PC-9 (cell line): ENCODE results near the gene ZDHHC8. TPM values are rescaled to one million over a fixed set of nuclear protein-coding genes. Genes with fewer than 3 reads are reported as not detected.

Source experiments
- BruUV-seq: library from RNA; stranded (reverse); fragments of 400-500 nt; replicated peaks from 2 replicates; lab custom pipeline; 2021; lab: Mats Ljungman, UMichigan
- CTCF ChIA-PET: fragments of 300-600 bp; sonication (Branson Sonifier 250); formaldehyde crosslinking; loops from one replicate; lab custom pipeline; 2022; ENCODE audit warnings: antibody characterized with exemption; lab: Charles Lee
- POLR2A ChIA-PET: fragments of 300-600 bp; sonication (Branson Sonifier 250); formaldehyde crosslinking; loops from one replicate; lab custom pipeline; 2022; ENCODE audit warnings: antibody characterized with exemption; ENCODE audit not compliant: unreplicated experiment; lab: Charles Lee
- DNase-seq, 2 experiments: peaks; one replicate each; pipeline versions ENCODE4 v3.0.0 to v3.0.0-alpha.2; 2015 to 2022; ENCODE audit warnings: mixed read lengths in 1 of 2
- H2AFZ ChIP-seq: fragments of 200-600 bp; sonication (generic); 2 replicates; pipeline ENCODE4 v1.8.1; 2017; ENCODE audit warnings: antibody characterized with exemption
- H3F3A ChIP-seq: fragments of 200-600 bp; sonication (generic); 2 replicates; pipeline ENCODE4 v1.8.1; 2017; ENCODE audit warnings: antibody characterized with exemption, mild to moderate bottlenecking, low read depth; ENCODE audit not compliant: insufficient read depth
- H3K27ac ChIP-seq: fragments of 200-600 bp; sonication (generic); 2 replicates; pipeline ENCODE4 v1.6.1; 2016; ENCODE audit warnings: mixed run types
- H3K27me3 ChIP-seq: fragments of 200-600 bp; sonication (generic); 2 replicates; pipeline ENCODE4 v1.6.1; 2016; ENCODE audit warnings: low read depth, mixed run types; ENCODE audit not compliant: insufficient read depth
- H3K36me3 ChIP-seq: fragments of 200-600 bp; sonication (generic); 2 replicates; pipeline ENCODE4 v1.6.1; 2016; ENCODE audit warnings: low read depth, mixed run types
- H3K4me1 ChIP-seq: fragments of 200-600 bp; sonication (generic); replicated peaks from 2 replicates; pipeline ENCODE4 v1.6.1; 2016; ENCODE audit warnings: mixed run types; ENCODE audit not compliant: insufficient read depth
- H3K4me2 ChIP-seq: fragments of 200-600 bp; sonication (generic); 2 replicates; pipeline ENCODE4 v1.6.1; 2017; ENCODE audit warnings: mixed run types
- H3K4me3 ChIP-seq: fragments of 200-600 bp; sonication (generic); 2 replicates; pipeline ENCODE4 v1.6.1; 2016; ENCODE audit warnings: mixed run types
- H3K79me2 ChIP-seq: fragments of 200-600 bp; sonication (generic); 2 replicates; pipeline ENCODE4 v1.6.1; 2017; ENCODE audit warnings: low read depth, mixed run types
- H3K9me2 ChIP-seq: fragments of 200-600 bp; sonication (generic); 2 replicates; pipeline ENCODE4 v1.8.1; 2017; ENCODE audit warnings: mild to moderate bottlenecking; ENCODE audit not compliant: insufficient read depth
- H3K9me3 ChIP-seq: fragments of 200-600 bp; sonication (generic); 2 replicates; pipeline ENCODE4 v1.8.1; 2016; ENCODE audit warnings: low read depth; ENCODE audit not compliant: insufficient read depth
- H4K20me1 ChIP-seq: fragments of 200-600 bp; sonication (generic); 2 replicates; pipeline ENCODE4 v1.8.1; 2017; ENCODE audit not compliant: insufficient read depth
- CTCF ChIP-seq: fragments of 200-600 bp; sonication (generic); conservative IDR thresholded peaks from 2 replicates; pipeline ENCODE4 v1.6.1; 2017; ENCODE audit warnings: mixed run types, antibody characterized with exemption, mild to moderate bottlenecking, moderate library complexity
- EZH2 ChIP-seq: fragments of 200-600 bp; sonication (generic); IDR thresholded peaks from 2 replicates; pipeline ENCODE4 v1.8.0; 2017; ENCODE audit warnings: antibody characterized with exemption, low read depth
- intact Hi-C: fragments of 100-400 bp; cut with micrococcal nuclease; formaldehyde crosslinking; loops from one replicate; pipeline ENCODE4 v1.10.0; 2022; ENCODE audit not compliant: unreplicated experiment
- total RNA-seq: library from RNA; stranded (reverse); gene quantifications from 2 replicates; pipeline ENCODE4 v1.2.3, GENCODE V29; 2021

The ZDHHC8 gene
- total RNA-seq, 1 experiment from 2014 or later: 34.4 TPM

- Histone ChIP-seq H3K9me3 (no peaks in the 10 kb centered on the region), H4K20me1 (no peaks in the 10 kb centered on the region), H3K9me2 (no peaks in the 10 kb centered on the region), H3K79me2 (no peaks in the 10 kb centered on the region), H3K4me2 (no peak within 1 kb of the TSS), H3F3A (no peaks in the 10 kb centered on the region), H3K36me3 (no peaks in the 10 kb centered on the region), H3K4me1 (no peaks in the 10 kb centered on the region), H2AFZ (no peak within 1 kb of the TSS), H3K27ac (no peak within 1 kb of the TSS), H3K4me3 (no peak within 1 kb of the TSS), H3K27me3 (no peaks in the 10 kb centered on the region)
- CTCF ChIA-PET: interaction anchor here (0.6 kb wide), 1 partner anchor 463 kb away, joined by 4 read pairs; no protein-coding TSS in a partner anchor
- intact Hi-C loops: loop anchor here (10.0 kb wide), 2 partner anchors 304 to 544 kb away; no protein-coding TSS in a partner anchor
- POLR2A ChIA-PET: no interaction called here
- DNase-seq: no peak
- no peak for TF ChIP-seq CTCF
- TF ChIP-seq EZH2: no peak
- BruUV-seq: no TSS peak
Observed at GRCh38 chr22:20150381-20151275, 19.0 kb downstream of the ZDHHC8 start, which contains the start of gene CCDC188. Gene CCDC188, minus strand, starts transcription at chr22:20151055. Its CDS starts 69 bp downstream, at chr22:20150986.

GRCh38 chr22:20151276-20151588 is 19.6 kb downstream of the ZDHHC8 start:
- Histone ChIP-seq H3K4me2 (no peak overlapping the region), H3F3A (no peaks in the 10 kb centered on the region), H3K27me3 (no peaks in the 10 kb centered on the region), H4K20me1 (no peaks in the 10 kb centered on the region), H3K9me2 (no peaks in the 10 kb centered on the region), H2AFZ (no peak overlapping the region), H3K27ac (no peak overlapping the region), H3K36me3 (no peaks in the 10 kb centered on the region), H3K4me1 (no peaks in the 10 kb centered on the region), H3K4me3 (no peak overlapping the region), H3K9me3 (no peaks in the 10 kb centered on the region), H3K79me2 (no peaks in the 10 kb centered on the region)
- BruUV-seq: no TSS peak
- CTCF ChIA-PET: interaction anchor here (0.6 kb wide), 1 partner anchor 463 kb away, joined by 4 read pairs; no protein-coding TSS in a partner anchor
- POLR2A ChIA-PET: no interaction called here
- DNase-seq: no peak
- intact Hi-C loops: loop anchor here (10.0 kb wide), 2 partner anchors 304 to 544 kb away; no protein-coding TSS in a partner anchor
- no peak for TF ChIP-seq CTCF
- TF ChIP-seq EZH2: no peak

- POLR2A ChIA-PET: no interaction called here
Observed at GRCh38 chr22:20152464-20152890, 20.9 kb downstream of the ZDHHC8 start.

More at GRCh38 chr22:20152464-20152890, 20.9 kb downstream of the ZDHHC8 start:
- no peaks in the 10 kb centered on the region for H3K4me1 ChIP-seq
- intact Hi-C loops: loop anchor here (10.0 kb wide), 2 partner anchors 302 to 542 kb away; no protein-coding TSS in a partner anchor
- TF ChIP-seq EZH2: no peak
- TF ChIP-seq CTCF: no peak
- no peaks in the 10 kb centered on the region for H3K27me3 ChIP-seq
- no TSS peak for BruUV-seq
- no peaks in the 10 kb centered on the region for H3K9me2 ChIP-seq
- DNase-seq: no peak
- peaks cover 3% of the 10 kb centered on the region; the same call in 1 of the 2 replicates for H4K20me1 ChIP-seq
- no peak overlapping the region for H2AFZ ChIP-seq
- CTCF ChIA-PET: no interaction called here
- H3F3A ChIP-seq: no peaks in the 10 kb centered on the region
- H3K4me2 ChIP-seq: no peak overlapping the region
- H3K27ac ChIP-seq: no peak overlapping the region
- no peak overlapping the region for H3K4me3 ChIP-seq
- H3K9me3 ChIP-seq: no peaks in the 10 kb centered on the region
- H3K36me3 ChIP-seq: no peaks in the 10 kb centered on the region
- no peaks in the 10 kb centered on the region for H3K79me2 ChIP-seq
